Frontal cortex (tissue), 4 donors: Measurements from ENCODE around the gene CFDP1. TPM values are rescaled to one million over a fixed set of nuclear protein-coding genes. Genes with fewer than 3 reads are reported as not detected.
A peak's percentile ranks its signal among the peaks of the same experiment; 100 is the strongest.
"Not testable (repeated sequence)": the region's sequence is repeated elsewhere in the genome, so short reads cannot be mapped to it uniquely, and the experiment has no call there.

Experiments
- DNase-seq, 2 donors: peaks; one replicate each; pipeline ENCODE4 v3.0.0; 2012; ENCODE audit warnings: low spot score in 2 of 2
- FAIRE-seq: peaks from 2 replicates; lab custom pipeline; 2012; peaks lifted over from hg19 to GRCh38; lab: Jason Lieb, UNC
- total RNA-seq: library from RNA; depleted of rRNA; stranded (reverse); fragments of >200 nt; gene quantifications from one replicate; pipeline ENCODE4 v1.2.3, GENCODE V29; 2014
- donor health status: control.
- donor health status: control.
- donor health status: control.

Gene CFDP1
- total RNA-seq, result 60.3 TPM

DNA sequence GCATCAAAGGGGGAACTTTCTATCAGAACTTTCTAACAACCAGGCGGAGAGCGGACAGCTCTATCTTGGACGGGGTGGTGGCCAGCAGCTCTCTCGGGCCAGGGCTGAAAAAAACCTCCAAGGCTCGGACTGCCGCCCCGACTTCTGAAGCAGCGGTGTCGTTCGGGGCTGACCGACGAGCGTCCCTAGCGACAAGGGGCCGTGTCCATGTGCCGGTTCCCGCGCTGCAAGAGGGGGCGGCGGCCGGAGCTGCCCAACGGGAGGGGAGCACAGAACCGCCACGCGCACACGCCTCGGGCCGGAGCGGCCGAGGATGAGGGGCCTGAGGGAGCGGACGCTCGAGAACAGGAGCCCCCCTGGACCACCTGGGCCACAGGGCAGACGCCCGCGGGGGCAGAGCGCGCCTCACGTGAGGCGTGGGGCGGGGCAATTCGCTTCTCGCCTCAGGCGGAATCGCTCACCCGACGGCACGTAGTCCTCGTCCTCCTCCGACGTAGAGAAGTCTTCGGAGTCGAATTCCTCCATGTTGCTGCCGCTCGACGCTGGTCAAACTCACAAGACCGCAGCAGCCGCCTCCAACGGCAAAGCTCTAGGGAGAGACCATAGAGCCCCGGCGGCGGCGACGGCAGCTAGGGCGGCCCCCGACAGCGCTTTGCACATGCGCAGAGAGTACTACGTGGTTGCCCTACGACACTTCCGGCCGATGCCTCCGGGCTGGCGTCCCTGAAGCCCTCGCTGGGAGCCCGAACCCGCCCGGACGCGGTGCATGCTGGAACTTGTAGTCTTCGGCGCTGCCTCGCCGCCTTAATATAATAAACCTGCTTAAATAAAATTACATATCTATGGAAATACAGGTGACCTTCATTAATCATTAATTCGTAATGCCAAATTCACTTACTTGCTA is at the start of gene CFDP1:
TSS of gene CFDP1 (minus strand) at position 676 of the 904 bp plus-strand sequence. CDS start at position 525, 151 bp downstream.
- FAIRE-seq (no peak), DNase-seq (peak; percentile 93 to 95)

DNA sequence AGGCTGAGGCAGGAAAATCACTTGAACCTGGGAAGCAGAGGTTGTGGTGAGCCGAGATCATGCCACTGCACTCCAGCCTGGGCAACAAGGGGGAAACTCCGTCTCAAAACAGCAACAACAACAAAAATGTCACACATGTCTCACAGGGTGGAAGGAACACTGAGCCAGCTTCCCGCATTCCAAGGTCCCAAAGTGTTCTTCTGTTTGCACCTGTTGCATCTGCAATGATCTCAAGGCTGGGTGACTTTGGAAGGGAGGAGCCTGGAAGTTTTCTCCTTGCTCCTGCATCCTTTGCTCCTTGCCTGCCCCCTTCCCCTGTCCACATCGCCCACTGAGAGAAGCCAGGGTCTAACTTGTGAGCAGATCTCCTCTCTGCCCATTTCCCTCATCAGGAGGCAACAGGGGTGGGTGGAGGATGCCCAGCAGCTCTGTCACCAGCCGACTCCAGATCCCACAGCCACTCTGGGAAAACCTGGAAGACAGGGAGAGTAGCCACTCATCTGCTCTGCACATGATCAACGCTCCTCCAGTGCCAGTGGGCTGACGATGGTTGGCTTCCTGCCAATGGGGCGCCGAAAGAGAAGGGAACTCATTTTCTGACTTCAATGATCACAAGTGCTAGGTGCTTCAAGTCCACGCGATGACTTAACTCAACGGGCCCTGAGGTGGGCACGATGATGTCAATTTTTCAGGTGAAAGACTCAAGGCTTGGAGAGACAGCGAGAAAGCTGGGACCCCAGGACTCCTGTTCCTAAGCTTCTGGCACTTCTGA is 49.3 kb upstream of the CFDP1 start:
- DNase-seq, result no peak
- no peak for FAIRE-seq

DNA sequence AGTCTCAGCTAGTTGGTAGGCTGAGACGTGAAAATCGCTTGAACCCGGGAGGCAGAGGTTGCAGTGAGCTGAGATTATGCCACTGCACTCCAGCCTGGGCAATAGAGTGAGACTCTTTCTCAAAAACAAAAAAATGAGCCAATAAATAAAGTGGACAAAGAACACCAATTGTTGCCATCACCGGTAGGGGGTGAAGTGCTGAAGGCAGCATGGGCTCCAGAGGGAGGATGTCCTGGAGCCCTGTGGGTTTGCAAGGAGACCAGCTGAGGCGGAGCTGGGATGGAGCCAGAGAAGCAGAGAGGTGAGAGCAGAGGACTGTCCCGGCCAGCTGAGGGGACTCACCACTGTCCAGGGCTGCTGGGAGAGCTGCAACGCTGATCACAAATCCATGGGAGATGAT is 48.2 kb upstream of the CFDP1 start:
- no peak for DNase-seq
- FAIRE-seq, result no peak

DNA sequence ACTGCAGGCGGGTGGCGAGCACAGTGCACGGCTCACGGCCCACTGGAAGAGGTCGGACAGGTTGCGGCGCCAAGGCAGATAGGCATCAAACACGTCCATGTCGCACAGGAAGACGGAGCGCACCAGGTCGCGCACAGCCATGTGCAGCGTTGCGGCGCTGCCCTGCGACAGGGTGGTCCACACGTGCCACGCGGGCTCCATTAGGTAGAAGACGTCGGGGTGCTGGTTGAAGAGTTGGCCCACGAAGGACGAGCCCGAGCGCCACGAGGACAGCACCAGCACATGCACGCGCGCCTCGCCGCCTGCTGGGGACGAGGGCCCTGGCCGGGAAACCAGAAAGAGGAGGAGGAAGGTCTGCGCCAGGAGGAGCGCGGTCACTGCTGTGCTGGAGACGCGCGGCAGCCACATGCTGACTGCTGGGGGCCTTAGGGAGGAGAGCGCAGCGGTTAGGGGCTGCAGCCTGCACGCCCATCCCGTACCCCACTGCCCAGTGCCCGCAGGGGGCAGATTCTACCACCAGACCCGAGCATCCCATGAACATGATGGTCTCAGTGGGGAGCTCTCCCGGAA is 46.2 kb upstream of the CFDP1 start:
- no peak for FAIRE-seq
- no peak for DNase-seq

DNA sequence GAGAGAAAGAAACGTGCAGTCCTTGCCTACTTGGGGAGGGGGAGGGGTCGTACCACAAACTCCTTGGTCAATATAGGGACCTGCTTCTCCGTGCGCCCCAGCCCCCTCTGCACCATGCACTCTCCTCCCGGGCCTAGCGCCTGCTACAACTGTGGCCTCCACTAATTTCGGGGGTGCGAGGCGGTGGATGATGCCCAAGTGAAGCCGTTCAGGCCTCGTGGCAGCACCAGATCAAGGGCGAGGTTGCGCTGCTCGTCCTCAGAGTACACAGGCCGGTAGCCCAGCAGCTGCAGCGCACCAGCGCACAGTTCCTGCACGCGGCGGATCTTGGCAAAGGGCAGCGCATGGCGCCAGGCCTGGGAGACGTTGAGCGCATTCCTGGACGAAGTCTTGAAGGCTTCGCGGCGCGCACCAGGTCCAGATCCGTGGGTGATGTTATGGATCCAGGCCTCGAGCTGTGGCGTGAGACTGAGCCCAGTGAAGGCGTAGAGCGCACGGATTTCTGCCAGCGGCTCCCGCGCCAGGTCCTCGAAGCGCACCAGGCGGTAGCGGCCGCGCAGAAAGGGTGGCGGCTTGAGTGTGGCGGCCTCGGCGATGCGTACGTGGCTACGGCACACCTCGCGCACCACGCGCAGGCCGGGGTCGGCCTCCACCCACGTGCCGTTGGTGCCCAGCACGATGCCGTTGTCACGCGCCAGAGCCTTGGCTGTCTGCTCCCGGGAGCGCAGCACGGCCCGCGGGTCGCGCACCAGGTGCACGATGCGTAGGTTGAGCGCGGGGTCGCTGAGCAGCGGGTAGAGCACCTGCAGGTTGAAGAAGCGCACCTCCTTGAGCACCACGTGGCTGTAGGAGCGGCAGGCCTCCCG is 45.4 kb upstream of the CFDP1 start:
- FAIRE-seq (no peak), DNase-seq (no peak)

DNA sequence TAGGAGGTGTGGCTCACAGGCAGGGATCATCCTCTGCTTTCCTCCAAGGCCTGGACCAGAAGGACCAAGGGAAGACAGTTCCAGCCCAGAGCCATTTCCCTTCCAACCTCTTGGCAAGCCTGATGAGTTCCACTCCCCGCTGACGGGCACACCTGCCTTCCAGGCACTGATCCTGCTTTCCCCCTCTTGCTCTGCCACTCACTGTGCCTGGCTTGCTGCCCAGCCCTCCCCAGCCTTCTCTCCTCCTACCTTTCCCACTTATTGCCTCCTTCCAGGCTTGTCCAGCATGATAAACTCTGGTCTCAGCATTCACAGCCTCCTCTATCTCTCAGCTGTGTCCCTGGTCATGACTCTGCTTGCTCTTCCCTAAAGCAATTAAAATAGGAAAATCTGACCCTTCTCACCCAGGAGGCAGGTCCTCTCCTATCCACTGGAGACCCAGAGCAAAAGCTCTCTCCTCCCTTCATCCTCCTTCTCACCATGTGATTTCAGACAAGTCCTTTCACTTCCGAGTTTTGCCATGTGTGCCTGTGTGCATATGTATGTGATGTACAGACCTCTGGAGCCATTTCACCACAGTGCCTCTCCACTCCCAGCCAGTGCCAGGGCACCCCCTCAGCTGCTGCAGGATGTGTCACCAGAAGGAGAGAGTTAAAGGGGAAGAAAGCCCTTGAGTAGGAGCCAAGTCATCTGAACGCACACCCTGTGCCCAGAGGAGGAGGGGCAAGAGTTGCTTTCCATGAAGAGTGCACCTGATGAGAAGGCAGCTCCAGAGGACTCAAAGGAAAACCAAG is 44.6 kb upstream of the CFDP1 start:
- no peak for DNase-seq
- no peak for FAIRE-seq

DNA sequence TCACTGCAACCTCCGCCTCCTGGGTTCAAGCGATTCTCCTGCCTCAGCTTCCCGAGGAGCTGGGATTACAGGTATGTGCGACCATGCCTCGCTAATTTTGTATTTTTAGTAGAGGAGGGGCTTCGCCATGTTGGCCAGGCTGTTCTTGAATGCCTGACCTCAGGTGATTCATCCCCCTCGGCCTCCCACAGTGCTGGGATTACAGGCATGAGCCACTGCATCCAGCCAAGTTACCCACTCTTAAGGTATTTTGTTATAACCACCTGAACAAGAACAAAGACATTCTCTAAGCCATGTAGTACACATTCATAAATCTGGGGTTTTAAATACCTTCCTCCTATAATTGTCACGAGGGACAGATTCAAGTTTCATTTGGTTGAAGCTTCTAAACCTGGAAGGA is 43.5 kb upstream of the CFDP1 start:
- no peak for DNase-seq
- no peak for FAIRE-seq

DNA sequence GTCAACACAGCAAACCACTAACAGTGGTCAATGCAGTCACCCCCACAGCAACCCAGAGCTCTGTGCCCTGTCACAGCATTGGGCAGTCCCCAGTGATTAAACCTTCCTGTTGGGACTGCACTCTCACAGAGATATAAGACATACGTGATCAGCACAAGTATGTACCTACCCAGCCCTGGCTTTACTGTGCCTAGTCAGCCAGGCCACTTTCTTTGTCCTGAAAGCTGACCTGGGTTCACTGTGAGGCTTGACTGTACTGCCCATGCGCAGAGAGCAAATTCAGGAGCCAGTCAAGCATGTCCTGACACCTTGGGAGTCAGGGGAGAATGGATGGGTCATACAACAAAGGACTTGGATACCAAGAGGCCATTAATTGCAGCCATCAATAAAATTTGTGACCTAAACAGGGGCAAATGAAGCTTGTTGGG is 42.1 kb upstream of the CFDP1 start:
- FAIRE-seq (no peak), DNase-seq (no peak)

DNA sequence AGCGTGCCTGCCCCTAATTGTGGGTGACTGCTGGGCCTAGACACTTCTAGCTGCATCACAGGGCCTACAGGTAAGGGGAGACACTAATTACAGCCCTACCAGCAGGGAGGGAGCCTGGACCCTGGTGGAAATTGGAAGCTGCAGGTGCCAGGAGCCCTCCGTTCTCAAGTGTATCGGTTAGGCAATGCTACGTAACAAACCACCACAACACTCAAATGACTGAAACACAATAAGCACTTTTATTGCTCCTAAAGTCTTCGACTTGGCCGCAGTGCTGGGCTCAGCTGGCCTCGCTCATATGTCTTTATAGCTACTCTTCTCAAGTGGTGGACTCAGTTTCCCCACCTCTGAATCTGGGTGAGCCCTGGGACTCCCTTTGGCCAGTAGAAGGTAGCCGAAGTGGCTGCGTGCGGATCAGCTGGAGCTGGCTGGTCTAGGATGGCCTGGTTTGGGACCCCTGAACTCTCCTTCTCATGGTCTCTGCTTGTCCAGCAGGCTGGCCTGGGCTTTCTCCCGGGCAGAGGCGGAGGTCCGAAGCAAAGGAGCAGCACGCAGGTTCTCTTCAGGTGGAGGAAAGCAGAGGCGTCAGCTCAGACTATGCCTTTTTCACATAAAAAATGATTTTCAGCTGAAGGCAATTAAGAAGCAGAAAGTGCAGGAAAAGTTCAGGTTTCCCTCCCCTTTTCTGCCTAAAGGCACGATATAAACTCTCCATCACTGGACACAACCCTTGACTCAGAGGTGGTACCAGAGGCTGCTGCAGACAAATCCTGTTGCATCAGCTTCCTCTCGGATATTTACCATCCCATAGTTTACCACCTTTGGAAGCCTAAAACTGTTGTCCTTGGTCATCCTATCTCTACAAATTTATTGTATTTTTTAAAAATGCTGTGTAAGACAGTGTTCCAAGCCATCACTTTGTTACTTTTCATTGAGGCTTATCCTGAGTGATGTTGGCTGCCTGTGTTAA is 39.9 kb upstream of the CFDP1 start:
- FAIRE-seq (no peak), DNase-seq (no peak)

DNA sequence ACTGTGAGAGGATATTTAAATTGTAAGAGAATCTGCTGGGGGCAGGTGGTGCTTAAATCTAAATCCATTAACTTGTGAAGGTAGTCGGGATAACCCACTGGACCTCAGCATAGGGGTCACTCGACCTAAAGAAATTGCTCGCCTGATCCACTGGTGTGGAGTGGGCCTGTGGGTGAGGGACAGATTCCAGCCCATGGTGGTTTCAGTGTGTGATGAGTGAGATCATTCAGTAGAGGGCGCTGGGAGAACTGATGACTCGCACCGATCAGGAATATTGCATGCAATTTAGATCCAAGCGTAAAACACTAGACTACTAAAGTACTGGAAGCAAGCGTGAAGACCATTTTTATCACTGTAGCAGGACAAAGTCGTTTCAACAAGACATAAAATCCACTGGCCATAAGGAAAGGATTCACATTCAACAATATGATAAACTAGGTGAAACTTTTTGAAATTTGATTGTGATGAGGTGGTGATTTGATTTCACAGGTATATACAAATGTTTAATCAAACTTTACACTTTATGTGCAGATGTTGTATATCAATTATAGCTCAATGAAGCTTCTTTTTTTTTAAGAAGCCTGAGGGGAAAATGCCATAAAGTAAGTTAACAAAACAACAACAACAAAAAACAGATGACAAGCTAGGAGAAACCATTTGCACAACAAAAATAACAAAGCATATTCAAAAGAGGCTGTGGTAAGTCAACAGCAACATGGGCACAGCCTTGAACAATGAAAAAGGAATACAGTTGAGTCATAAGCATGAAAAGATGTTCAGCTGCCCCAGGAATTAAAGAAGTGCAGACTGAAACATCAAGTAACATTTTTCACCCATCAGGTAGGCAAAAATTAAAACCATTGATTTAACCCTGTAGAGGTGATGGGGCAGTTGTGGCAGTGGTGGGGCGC is 38.7 kb upstream of the CFDP1 start:
- peak; percentile 8 for FAIRE-seq
- DNase-seq, result peak; percentile 74 to 89

DNA sequence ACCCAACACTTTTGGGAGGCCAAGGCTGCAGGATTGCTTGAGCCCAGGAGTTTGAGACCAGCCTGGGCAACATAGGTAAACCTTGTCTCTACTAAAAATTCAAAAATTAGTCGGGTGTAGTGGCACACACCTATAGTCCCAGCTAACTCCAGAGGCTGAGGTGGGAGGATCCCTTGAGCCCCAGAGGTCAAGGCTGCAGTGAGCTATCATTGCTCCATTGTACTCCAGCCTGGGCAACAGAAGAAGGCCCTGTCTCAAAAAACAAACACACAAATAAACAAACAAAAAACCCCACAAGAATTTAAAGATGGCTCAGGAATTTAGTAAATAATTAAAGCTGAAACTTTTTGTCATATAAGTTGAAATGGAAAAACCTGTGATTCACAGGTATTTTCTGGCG is 33.5 kb upstream of the CFDP1 start:
- DNase-seq, result no peak
- no peak for FAIRE-seq

DNA sequence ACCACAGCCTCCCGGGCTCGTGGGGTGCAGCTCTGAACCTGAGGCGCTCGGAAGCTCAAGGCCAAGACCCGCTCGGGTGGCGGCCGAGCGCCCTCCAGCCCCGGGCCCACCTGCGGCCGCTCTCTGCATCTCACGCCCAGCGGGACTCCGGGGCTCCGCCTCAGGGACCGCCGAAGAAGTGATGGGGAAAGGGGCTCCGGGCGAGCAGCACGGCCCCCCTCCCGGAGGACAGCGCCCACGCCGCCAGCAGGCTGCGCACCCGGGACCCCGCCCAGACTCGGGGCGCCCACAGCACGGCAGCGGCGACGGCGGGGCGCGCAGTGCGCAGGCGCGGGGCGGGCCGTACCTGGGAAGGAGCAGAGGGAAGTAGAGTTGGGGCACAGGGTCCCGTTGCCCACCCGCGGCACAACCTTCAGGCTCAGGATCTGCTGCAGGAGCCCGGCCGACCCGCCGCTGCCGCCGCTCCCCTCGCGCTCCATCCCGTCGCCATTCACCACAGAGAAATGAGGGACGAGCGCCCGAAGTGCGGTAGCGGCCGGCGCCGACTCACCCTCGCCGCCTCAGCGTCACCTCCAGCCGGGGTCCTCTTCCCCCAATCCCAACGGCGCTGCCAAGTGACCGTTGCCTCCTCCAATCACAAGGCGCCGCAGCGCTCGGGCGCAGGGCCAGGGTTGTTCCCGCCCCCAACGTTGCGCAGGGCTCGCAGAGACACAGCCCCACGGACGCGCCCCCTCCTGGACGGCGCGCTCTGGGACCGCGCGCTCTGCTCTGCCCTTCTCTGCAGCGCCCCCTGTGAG is 31.0 kb upstream of the CFDP1 start, which contains the start of gene TMEM170A:
TSS of gene TMEM170A (minus strand) at position 568 of the 797 bp plus-strand sequence. CDS start at position 479, 89 bp downstream.
- FAIRE-seq, result no peak
- DNase-seq, result peak; percentile 94 to 96

DNA sequence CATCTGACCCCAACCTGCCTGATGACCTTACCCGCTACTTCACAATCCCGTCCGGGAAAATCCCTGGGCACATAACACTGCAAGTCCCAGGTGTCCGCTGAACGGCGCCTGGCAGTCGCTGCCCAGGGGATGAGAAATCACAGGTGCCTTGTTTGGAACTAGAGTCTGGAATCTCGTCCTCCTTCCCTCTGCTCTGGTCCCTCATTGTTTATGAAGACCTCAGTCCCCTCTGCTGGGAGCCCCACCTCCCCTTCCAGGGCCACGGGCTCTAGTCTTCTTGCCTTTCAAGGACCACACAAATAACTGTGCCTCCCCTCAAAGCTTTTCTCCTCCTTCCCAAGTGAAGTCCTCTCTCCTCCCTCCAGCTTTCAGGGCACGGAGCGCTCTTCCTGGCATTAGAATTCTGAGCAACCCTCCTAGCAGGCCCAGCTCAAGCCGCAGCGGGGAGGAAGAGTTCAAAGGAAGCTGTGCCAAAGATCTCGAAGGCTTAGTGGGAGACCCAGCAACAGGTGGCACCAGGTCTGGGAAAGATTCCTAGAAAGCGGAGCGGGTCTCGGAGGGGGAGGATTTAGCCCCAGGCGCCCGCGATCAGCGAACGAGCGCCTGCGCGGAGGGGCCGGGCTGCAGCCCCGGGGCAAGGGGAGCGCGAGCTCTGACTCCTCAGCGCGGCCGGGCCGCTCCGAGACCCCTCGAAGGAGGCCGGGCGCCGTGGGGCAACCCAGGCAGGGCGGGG is 30.3 kb upstream of the CFDP1 start:
- FAIRE-seq, DNase-seq: not testable (repeated sequence)

DNA sequence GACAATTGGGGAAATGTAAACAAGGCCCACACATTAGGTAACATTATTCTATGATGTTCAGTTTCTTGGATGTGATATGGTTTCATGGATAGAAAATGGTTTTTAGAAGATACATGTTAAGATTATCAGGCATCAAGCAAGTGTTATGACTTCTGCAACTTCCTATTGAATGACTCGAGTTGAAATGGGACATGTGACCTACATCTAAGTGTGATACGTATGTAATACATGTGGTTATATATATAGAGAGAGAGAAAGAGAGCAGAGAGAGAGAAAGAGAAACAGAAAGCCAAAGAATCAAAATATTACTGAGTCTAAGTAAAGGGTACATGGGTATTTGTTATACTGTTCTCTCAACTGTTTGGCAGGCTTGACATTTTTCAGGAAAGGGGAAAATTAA is 29.5 kb upstream of the CFDP1 start:
- FAIRE-seq (no peak), DNase-seq (no peak)

DNA sequence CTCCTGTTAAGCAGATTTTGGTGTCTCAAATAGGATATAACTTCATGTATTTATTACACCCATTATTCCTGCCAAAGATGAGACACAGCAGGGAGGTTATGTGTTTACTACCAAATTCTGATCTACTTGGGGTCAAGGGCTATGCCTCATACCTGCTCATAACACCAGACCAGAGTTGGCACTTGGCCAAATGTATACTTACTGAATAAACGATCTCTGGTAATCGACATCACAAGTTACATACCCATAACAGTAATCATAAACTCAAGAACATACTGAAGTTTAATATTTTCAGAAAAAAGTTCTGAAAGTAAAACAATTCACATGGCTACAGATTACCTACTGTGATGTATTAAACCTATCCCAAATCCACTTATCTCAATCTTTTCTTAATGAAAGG is 28.3 kb upstream of the CFDP1 start:
- FAIRE-seq (no peak), DNase-seq (no peak)
